IPS-NIHi7 (cell line): ENCODE measurements around the gene MORF4L1.

Experiments used
- DNase-seq: peaks from one replicate; pipeline ENCODE4 v3.0.0; 2012; ENCODE audit warnings: mixed read lengths; ENCODE audit errors: extremely low spot score

MORF4L1 gene

DNA sequence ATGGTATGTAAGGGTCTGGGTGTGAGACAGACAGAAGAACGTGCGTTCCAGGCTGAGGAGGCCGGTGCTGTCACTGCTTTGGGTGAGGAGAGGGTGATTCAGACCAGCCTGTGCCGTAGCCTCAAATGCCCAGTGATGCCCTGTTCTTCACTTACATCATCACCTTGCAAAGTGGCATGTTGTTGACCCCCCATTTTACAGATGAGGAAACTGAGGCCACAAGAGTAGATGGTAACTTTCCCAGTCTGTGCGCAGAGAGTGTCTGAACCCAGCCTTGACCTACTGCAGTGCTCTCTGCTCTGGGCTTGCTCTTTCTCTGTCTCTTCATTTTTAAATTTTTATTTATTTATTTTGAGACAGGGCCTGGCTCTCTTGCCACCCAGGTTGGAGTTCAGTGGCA, 73.8 kb downstream of the MORF4L1 start:
- DNase-seq = no peak

DNA sequence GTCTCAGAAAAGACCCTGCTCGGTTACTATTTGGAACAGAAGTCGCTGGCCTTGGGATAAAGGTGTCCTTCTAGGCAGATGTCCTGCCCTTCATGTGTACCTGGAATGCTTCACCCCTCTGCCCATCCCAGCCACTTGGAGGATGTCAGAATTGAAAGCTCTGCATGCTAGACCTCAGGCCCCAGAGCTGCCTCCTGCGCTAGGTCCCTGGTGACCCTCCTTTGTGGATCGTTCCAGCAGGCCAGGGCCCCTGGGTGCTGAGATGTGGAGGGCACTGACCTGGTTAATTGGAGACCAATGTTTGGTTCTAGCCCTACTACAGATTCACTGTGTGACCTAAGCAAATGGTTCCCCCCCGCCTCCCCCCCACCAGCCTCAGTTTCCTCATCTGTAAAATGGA, 74.8 kb downstream of the MORF4L1 start:
- no peak for DNase-seq
